HFF-Myc (cell line): ENCODE results near the gene VPS26C.

ENCODE experiments used
- DNase-seq: peaks from one replicate; pipeline ENCODE4 v3.0.0-alpha.2; 2011; ENCODE audit warnings: low read depth; ENCODE audit errors: extremely low read depth
- H3K4me3 ChIP-seq: replicated peaks from 2 replicates; pipeline ENCODE4 v1.5.1; 2011; ENCODE audit warnings: low read depth, mild to moderate bottlenecking, control low read depth, low read length
- TF ChIP-seq, protein P1 (sequence below): IDR thresholded peaks from 2 replicates; pipeline ENCODE4 v1.5.1; 2012; ENCODE audit warnings: mild to moderate bottlenecking, low read depth, low read length, control low read depth; ENCODE audit errors: missing control alignments

VPS26C gene

GRCh38 chr21:37272897-37273296 is 5.8 kb upstream of the VPS26C start:
- TF ChIP-seq, protein P1, sequence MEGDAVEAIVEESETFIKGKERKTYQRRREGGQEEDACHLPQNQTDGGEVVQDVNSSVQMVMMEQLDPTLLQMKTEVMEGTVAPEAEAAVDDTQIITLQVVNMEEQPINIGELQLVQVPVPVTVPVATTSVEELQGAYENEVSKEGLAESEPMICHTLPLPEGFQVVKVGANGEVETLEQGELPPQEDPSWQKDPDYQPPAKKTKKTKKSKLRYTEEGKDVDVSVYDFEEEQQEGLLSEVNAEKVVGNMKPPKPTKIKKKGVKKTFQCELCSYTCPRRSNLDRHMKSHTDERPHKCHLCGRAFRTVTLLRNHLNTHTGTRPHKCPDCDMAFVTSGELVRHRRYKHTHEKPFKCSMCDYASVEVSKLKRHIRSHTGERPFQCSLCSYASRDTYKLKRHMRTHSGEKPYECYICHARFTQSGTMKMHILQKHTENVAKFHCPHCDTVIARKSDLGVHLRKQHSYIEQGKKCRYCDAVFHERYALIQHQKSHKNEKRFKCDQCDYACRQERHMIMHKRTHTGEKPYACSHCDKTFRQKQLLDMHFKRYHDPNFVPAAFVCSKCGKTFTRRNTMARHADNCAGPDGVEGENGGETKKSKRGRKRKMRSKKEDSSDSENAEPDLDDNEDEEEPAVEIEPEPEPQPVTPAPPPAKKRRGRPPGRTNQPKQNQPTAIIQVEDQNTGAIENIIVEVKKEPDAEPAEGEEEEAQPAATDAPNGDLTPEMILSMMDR = no peak
- no peak overlapping the region for H3K4me3 ChIP-seq

GRCh38 chr21:37270576-37271365 is 3.6 kb upstream of the VPS26C start:
- TF ChIP-seq, protein P1 = no peak
- no peak for DNase-seq
- no peak overlapping the region for H3K4me3 ChIP-seq

More at GRCh38 chr21:37272897-37273296, 5.8 kb upstream of the VPS26C start:
- DNase-seq = no peak

GRCh38 chr21:37269481-37269880 is 2.3 kb upstream of the VPS26C start:
- TF ChIP-seq, protein P1 = no peak
- no peak for DNase-seq
- H3K4me3 ChIP-seq = no peak overlapping the region

DNA sequence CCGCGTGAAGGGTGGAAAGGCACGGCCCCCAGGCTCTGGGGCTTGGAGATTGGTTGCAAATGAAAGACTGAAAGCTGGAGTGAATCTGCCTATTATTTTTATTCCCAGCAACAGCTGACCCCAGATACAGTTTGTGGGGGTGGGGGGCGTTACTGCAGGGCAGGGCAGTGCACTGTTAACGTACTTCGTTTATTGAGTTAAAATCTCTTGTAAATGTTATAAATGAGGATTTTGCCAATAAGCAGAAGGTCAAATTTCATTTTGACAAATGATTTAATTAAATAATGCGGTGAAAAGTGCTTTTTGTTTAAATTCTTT is 1.0 kb upstream of the VPS26C start:
- TF ChIP-seq, protein P1 = no peak

GRCh38 chr21:37266515-37267221 is 466 bp downstream of the VPS26C start:
- peak overlapping the region; percentile 63 for H3K4me3 ChIP-seq
- DNase-seq = no peak
- TF ChIP-seq, protein P1 = no peak

More for the DNA sequence above, 1.0 kb upstream of the VPS26C start:
- no peak for DNase-seq
- peak overlapping the region; percentile 63 for H3K4me3 ChIP-seq

GRCh38 chr21:37264808-37265207 is 2.3 kb downstream of the VPS26C start:
- DNase-seq = no peak
- H3K4me3 ChIP-seq = no peak overlapping the region
- TF ChIP-seq, protein P1 = no peak
